Heart left ventricle (tissue), 13 donors: ENCODE results near the gene SRCIN1.

Experiments used
- CTCF ChIP-seq, 12 donors: fragments of 200-600 bp; sonication (generic) in 4 of 12; IDR thresholded peaks; one replicate each; pipeline versions ENCODE4 v1.5.0 to v1.8.0; 2018 to 2022; ENCODE audit warnings: antibody characterized with exemption in 12 of 12, mild to moderate bottlenecking in 5 of 12
- POLR2A ChIP-seq, 2 donors: fragments of 450-650 bp; IDR thresholded peaks; one replicate each; pipeline ENCODE4 v1.6.1; 2017; ENCODE audit warnings: antibody characterized with exemption in 2 of 2, mild to moderate bottlenecking in 2 of 2, moderate library complexity in 2 of 2
- donor health status: ischemic (EF 13 %, LVEDD 7.1; RV severe dilation, severe dysfunction).
- donor health status: DM: no; HTN: yes; CAD: no.
- donor health status: DM: no; HTN: no; CAD: no.
- donor health status: ischemic (EF 25% LVEDD 6.9; RV normal size, moderate dysfunction).
- donor health status: ischemic (EF 25% LVEDD 5.7; RV mildly dilated, moderate dysfunction).
- donor health status: ischemic (EF 35%, LVEDD 5.7; RV mildly dilated, moderate dysfunction).
- donor health status: nonischemic (EF 11% LVEDD 7.7; RV severe dilation, severe dysfunction).
- donor health status: DM: yes; HTN: yes; CAD: no.
- donor health status: PGD.
- donor health status: ischemic (EF 29% LVEDD 5.4; RV normal size, mild dysfunction).
- donor health status: nonischemic (EF 23%, LVEDD 6.1; RV moderate dilation, normal function).

GRCh38 chr17:38507436-38507835 is 98.3 kb downstream of the SRCIN1 start:
- TF ChIP-seq CTCF (IDR thresholded peaks at IDR 0.05), result no peak
- no peak for TF ChIP-seq POLR2A (IDR thresholded peaks at IDR 0.05)
